Lung (tissue), 12 donors: ENCODE data around the gene PSAPL1. TPM values are rescaled to one million over a fixed set of nuclear protein-coding genes. Genes with fewer than 3 reads are reported as not detected.

Experiments used
- ATAC-seq: fragments of 200-7000 bp; cut with Tn5 transposase; one replicate; pipeline ENCODE4 v1.9.1; 2020; ENCODE audit warnings: moderate number of reproducible peaks; ENCODE audit not compliant: insufficient read depth, low FRiP score
- DNase-seq, 3 donors: peaks; one replicate each; pipeline ENCODE4 v3.0.0-alpha.2; 2013 to 2017
- H3K27ac ChIP-seq, 2 donors: one replicate each; pipeline ENCODE4 v1.5.1; 2013; ENCODE audit warnings: mild to moderate bottlenecking in 2 of 2, moderate library complexity in 2 of 2, control low read depth in 1 of 2, inconsistent platforms in 1 of 2, low read depth in 1 of 2, low read length in 1 of 2
- H3K27me3 ChIP-seq, 3 donors: one replicate each; pipeline ENCODE4 v1.5.1; 2013; ENCODE audit warnings: low read length in 2 of 3; ENCODE audit not compliant: control insufficient read depth in 3 of 3, insufficient read depth in 3 of 3
- H3K36me3 ChIP-seq, 4 donors: one replicate each; pipeline ENCODE4 v1.5.1; 2013; ENCODE audit warnings: low read length in 4 of 4, mild to moderate bottlenecking in 1 of 4, moderate library complexity in 1 of 4; ENCODE audit not compliant: control insufficient read depth in 4 of 4, insufficient read depth in 4 of 4
- H3K4me1 ChIP-seq, 5 donors: one replicate each; pipeline ENCODE4 v1.5.1; 2013; ENCODE audit warnings: low read length in 5 of 5, mild to moderate bottlenecking in 2 of 5, moderate library complexity in 1 of 5; ENCODE audit not compliant: control insufficient read depth in 5 of 5, insufficient read depth in 5 of 5
- H3K4me3 ChIP-seq: one replicate; pipeline ENCODE4 v1.5.1; 2013; ENCODE audit warnings: mild to moderate bottlenecking, control low read depth, moderate library complexity
- H3K9ac ChIP-seq, 2 donors: one replicate each; pipeline ENCODE4 v1.5.1; 2013; ENCODE audit warnings: low read length in 2 of 2, control low read depth in 1 of 2; ENCODE audit not compliant: insufficient read depth in 1 of 2
- H3K9me3 ChIP-seq, 4 donors: one replicate each; pipeline ENCODE4 v1.5.1; 2013; ENCODE audit warnings: low read length in 3 of 4, mild to moderate bottlenecking in 1 of 4, moderate library complexity in 1 of 4; ENCODE audit not compliant: control insufficient read depth in 4 of 4, insufficient read depth in 3 of 4
- CTCF ChIP-seq: IDR thresholded peaks from 2 replicates; pipeline ENCODE4 v1.5.1; 2012; ENCODE audit warnings: mild to moderate bottlenecking; ENCODE audit errors: control extremely low read depth, extremely low read depth
- WGBS, 2 donors: extraction: QIAGEN DNeasy Blood & Tissue Kit; methylation state at CpG; one replicate each; pipeline ENCODE4 v1.1.7; 2013; 5-methylcytosine and 5-hydroxymethylcytosine counted together
- polyA plus RNA-seq, 2 donors: library from polyadenylated mRNA; stranded (reverse); fragments of 200-250 nt; gene quantifications; one replicate each; pipeline ENCODE4 v1.2.1, GENCODE V29; 2013
- total RNA-seq, 2 donors: library from RNA; depleted of rRNA in 1 of 2; stranded (reverse); fragments of >200 nt in 1 of 2; gene quantifications; one replicate each; pipeline ENCODE4 v1.2.1, GENCODE V29; 2014 to 2021
- donor health status: control.
- donor health status: control.
- donor health status: Bipolar disorder and iron deficiency.
- donor health status: healthy.
- donor health status: DM: yes; HTN: yes; CAD: no.

PSAPL1 gene
- total and polyA plus RNA-seq, 4 donors = 0.06 to 0.55 (median 0.24) TPM; not detected in 1

- no peaks in the 10 kb centered on the region for H3K36me3 ChIP-seq
- TF ChIP-seq CTCF = no peak
- no peak overlapping the region for H3K27ac ChIP-seq
- ATAC-seq (no peak), DNase-seq (no peak)
- no peaks in the 10 kb centered on the region for H3K27me3 ChIP-seq
- WGBS, 2 donors = 76 to 81% methylated on average over 17 of the region's 17 CpGs
- H3K9me3 ChIP-seq = no peaks in the 10 kb centered on the region
- H3K9ac ChIP-seq = no peak overlapping the region
- peaks cover 0 to 2% (median 0%) of the 10 kb centered on the region in 5 donors for H3K4me1 ChIP-seq
- H3K4me3 ChIP-seq = no peak overlapping the region
Observed at GRCh38 chr4:7429601-7430078, 5.1 kb downstream of the PSAPL1 start.

- peaks cover 0 to 2% (median 0%) of the 10 kb centered on the region in 5 donors for H3K4me1 ChIP-seq
- no peaks in the 10 kb centered on the region for H3K27me3 ChIP-seq
- H3K9me3 ChIP-seq = no peaks in the 10 kb centered on the region
- WGBS, 2 donors = 82 to 87% methylated on average over 9 of the region's 9 CpGs
- no peak overlapping the region for H3K9ac ChIP-seq
- no peak for TF ChIP-seq CTCF
- ATAC-seq = no peak
- H3K36me3 ChIP-seq = no peaks in the 10 kb centered on the region
- H3K4me3 ChIP-seq = no peak overlapping the region
- DNase-seq = peak in 1 of 3 donors; percentile 3
- no peak overlapping the region for H3K27ac ChIP-seq
Observed at GRCh38 chr4:7429069-7429416, 5.7 kb downstream of the PSAPL1 start.

- no peaks in the 10 kb centered on the region for H3K27me3 ChIP-seq
- ATAC-seq (no peak), DNase-seq (peak in 1 of 3 donors; percentile 13)
- H3K9ac ChIP-seq = no peak overlapping the region
- no peak for TF ChIP-seq CTCF
- no peak overlapping the region for H3K4me3 ChIP-seq
- WGBS, 2 donors = 81% methylated on average over 16 of the region's 16 CpGs
- no peak overlapping the region for H3K27ac ChIP-seq
- H3K4me1 ChIP-seq = peaks cover 0 to 2% (median 0%) of the 10 kb centered on the region in 5 donors
- no peaks in the 10 kb centered on the region for H3K9me3 ChIP-seq
- no peaks in the 10 kb centered on the region for H3K36me3 ChIP-seq
Observed at GRCh38 chr4:7428261-7429068, 6.3 kb downstream of the PSAPL1 start.
